Stomach (tissue), 4 donors: ENCODE measurements around the gene ZNF248.

Experiments
- EP300 ChIP-seq: sonication (generic); formaldehyde crosslinking; IDR thresholded peaks from one replicate; pipeline ENCODE4 v1.6.1; 2017; ENCODE audit warnings: antibody characterized with exemption
- POLR2AphosphoS5 ChIP-seq, 3 donors: sonication (generic); formaldehyde crosslinking; IDR thresholded peaks; one replicate each; pipeline ENCODE4 v1.6.1; 2016; ENCODE audit warnings: antibody characterized with exemption in 3 of 3
- TF ChIP-seq, protein P1 (sequence below), 7 experiments: fragments of 450-650 bp in 4 of 7; fragments of 200-600 bp in 3 of 7; sonication (generic) in 3 of 7; IDR thresholded peaks; one replicate each; pipeline ENCODE4 v1.5.1; 2016 to 2019; ENCODE audit warnings: antibody characterized with exemption in 7 of 7, control low read depth in 2 of 7, mild to moderate bottlenecking in 1 of 7

DNA sequence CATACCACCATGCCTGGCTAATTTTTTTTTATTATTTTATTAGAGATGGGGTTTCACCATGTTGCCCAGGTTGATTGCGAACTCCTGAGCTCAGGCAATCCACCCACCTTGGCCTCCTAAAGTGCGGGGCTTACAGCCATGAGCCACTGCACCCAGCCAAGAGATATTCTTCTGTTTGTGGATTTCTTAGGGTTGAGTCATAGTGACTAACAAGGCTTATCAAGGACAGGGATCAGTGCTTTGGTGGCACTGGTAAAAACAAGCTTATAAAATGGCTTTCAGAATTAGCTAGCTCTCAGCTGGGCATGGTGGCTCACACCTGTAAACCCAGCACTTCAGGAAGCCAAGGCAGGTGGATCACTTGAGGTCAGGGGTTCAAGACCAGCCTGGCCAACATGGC, 122.4 kb downstream of the ZNF248 start:
- TF ChIP-seq, protein P1, sequence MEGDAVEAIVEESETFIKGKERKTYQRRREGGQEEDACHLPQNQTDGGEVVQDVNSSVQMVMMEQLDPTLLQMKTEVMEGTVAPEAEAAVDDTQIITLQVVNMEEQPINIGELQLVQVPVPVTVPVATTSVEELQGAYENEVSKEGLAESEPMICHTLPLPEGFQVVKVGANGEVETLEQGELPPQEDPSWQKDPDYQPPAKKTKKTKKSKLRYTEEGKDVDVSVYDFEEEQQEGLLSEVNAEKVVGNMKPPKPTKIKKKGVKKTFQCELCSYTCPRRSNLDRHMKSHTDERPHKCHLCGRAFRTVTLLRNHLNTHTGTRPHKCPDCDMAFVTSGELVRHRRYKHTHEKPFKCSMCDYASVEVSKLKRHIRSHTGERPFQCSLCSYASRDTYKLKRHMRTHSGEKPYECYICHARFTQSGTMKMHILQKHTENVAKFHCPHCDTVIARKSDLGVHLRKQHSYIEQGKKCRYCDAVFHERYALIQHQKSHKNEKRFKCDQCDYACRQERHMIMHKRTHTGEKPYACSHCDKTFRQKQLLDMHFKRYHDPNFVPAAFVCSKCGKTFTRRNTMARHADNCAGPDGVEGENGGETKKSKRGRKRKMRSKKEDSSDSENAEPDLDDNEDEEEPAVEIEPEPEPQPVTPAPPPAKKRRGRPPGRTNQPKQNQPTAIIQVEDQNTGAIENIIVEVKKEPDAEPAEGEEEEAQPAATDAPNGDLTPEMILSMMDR (IDR thresholded peaks at IDR 0.05) = no peak
- TF ChIP-seq EP300 (no peak), POLR2AphosphoS5 (IDR thresholded peaks at IDR 0.05) (no peak)
